NCI-H2107 treated with DMSO at 0.1 percent for 48 hours (cell line): Measurements from ENCODE around the gene PTGES.
"Not testable (repeated sequence)": the region's sequence is repeated elsewhere in the genome, so short reads cannot be mapped to it uniquely, and the experiment has no call there.

Experiments used
- DNase-seq: peaks from one replicate; lab custom pipeline; 2025; ENCODE audit not compliant: unreplicated experiment; lab: John Stamatoyannopoulos, UW

The PTGES gene

GRCh38 chr9:129752900-129753729 is at the start of gene PTGES:
TSS of gene PTGES (minus strand) at chr9:129753042. CDS start at chr9:129753012, 30 bp downstream.
- no peak for DNase-seq

- DNase-seq = no peak
Observed at GRCh38 chr9:129801504-129801903, 48.7 kb upstream of the PTGES start.

- DNase-seq = no peak
Observed at GRCh38 chr9:129798973-129799372, 46.1 kb upstream of the PTGES start.

- DNase-seq = not testable (repeated sequence)
Observed at GRCh38 chr9:129796029-129796428, 43.2 kb upstream of the PTGES start.

GRCh38 chr9:129794549-129794948 is 41.7 kb upstream of the PTGES start:
- no peak for DNase-seq

GRCh38 chr9:129786481-129786880 is 33.6 kb upstream of the PTGES start:
- no peak for DNase-seq

- no peak for DNase-seq
Observed at GRCh38 chr9:129785866-129786265, 33.0 kb upstream of the PTGES start.

- not testable (repeated sequence) for DNase-seq
Observed at GRCh38 chr9:129784970-129785369, 32.1 kb upstream of the PTGES start.

- DNase-seq = peak; percentile 12
Observed at GRCh38 chr9:129783516-129784361, 30.9 kb upstream of the PTGES start.

- DNase-seq = no peak
Observed at GRCh38 chr9:129781981-129782380, 29.1 kb upstream of the PTGES start.

- DNase-seq = no peak
Observed at GRCh38 chr9:129781131-129781530, 28.3 kb upstream of the PTGES start.

GRCh38 chr9:129779560-129780190 is 26.8 kb upstream of the PTGES start:
- no peak for DNase-seq

- no peak for DNase-seq
Observed at GRCh38 chr9:129778469-129778868, 25.6 kb upstream of the PTGES start.

GRCh38 chr9:129777769-129778130 is 24.9 kb upstream of the PTGES start:
- no peak for DNase-seq

GRCh38 chr9:129776938-129777768 is 24.3 kb upstream of the PTGES start:
- DNase-seq = peak; percentile 55

- DNase-seq = no peak
Observed at GRCh38 chr9:129776566-129776937, 23.7 kb upstream of the PTGES start.

- not testable (repeated sequence) for DNase-seq
Observed at GRCh38 chr9:129776096-129776495, 23.3 kb upstream of the PTGES start.

- DNase-seq = no peak
Observed at GRCh38 chr9:129775448-129775798, 22.6 kb upstream of the PTGES start.

GRCh38 chr9:129774791-129775447 is 22.1 kb upstream of the PTGES start:
- DNase-seq = no peak
